HCT116 (cell line): ENCODE measurements around the gene DPP10. TPM values are rescaled to one million over a fixed set of nuclear protein-coding genes. Genes with fewer than 3 reads are reported as not detected.

ENCODE experiments used
- ATAC-seq: fragments of 200-7000 bp; cut with Tn5 transposase; 2 replicates; pipeline ENCODE4 v1.9.1; 2020; ENCODE audit warnings: mild to moderate bottlenecking, moderate library complexity
- BruUV-seq: library from RNA; stranded (reverse); fragments of 400-500 nt; replicated peaks from 2 replicates; lab custom pipeline; 2021; lab: Mats Ljungman, UMichigan
- CTCF ChIA-PET: fragments of 300-600 bp; sonication (Branson Sonifier 250); formaldehyde crosslinking; loops from one replicate; lab custom pipeline; 2021; ENCODE audit warnings: antibody characterized with exemption; lab: Charles Lee
- POLR2A ChIA-PET: fragments of 300-600, 350-600 bp; sonication (Branson Sonifier 250); formaldehyde crosslinking; loops from one replicate; lab custom pipeline; 2021; ENCODE audit warnings: antibody characterized with exemption; lab: Charles Lee
- RAD21 ChIA-PET, 2 experiments: fragments of 300-600 bp; sonication (Branson Sonifier 250); formaldehyde crosslinking; loops; one replicate each; lab custom pipeline; 2023; ENCODE audit warnings: low total read pairs in 2 of 2; ENCODE audit not compliant: uncharacterized antibody in 2 of 2, unreplicated experiment in 2 of 2, low non-redundant PET in 1 of 2; lab: Charles Lee
- DNase-seq: peaks from one replicate; pipeline ENCODE4 v3.0.0-alpha.2; 2010; ENCODE audit warnings: low read depth, low spot score
- H2AFZ ChIP-seq: fragments of 200-600 bp; shearing (Covaris generic), sonication (generic); 2 replicates; pipeline ENCODE4 v1.6.1; 2017; ENCODE audit warnings: low read depth, mixed run types, mixed read lengths, antibody characterized with exemption, low read length; ENCODE audit not compliant: poor library complexity, severe bottlenecking
- H3K27ac ChIP-seq: 2 replicates; pipeline ENCODE4 v1.5.1; 2012; ENCODE audit warnings: low read depth, low read length
- H3K27me3 ChIP-seq: fragments of 200-600 bp; sonication (generic); 2 replicates; pipeline ENCODE4 v1.6.1; 2016; ENCODE audit warnings: mixed run types, low read length, mixed read lengths; ENCODE audit not compliant: insufficient read depth
- H3K36me3 ChIP-seq, 2 experiments: fragments of 200-500 bp in 1 of 2; fragments of 200-600 bp in 1 of 2; sonication (Bioruptor generic) in 1 of 2; sonication (generic) in 1 of 2; 2 replicates each; pipeline versions ENCODE4 v1.5.1 to v1.6.1; 2014 to 2016; ENCODE audit warnings: low read length in 2 of 2, inconsistent platforms in 1 of 2, mixed read lengths in 1 of 2, mixed run types in 1 of 2; ENCODE audit not compliant: insufficient read depth in 2 of 2, control insufficient read depth in 1 of 2
- H3K4me1 ChIP-seq, 2 experiments: fragments of 200-600 bp in 1 of 2; sonication (generic) in 1 of 2; 2 replicates each; pipeline versions ENCODE4 v1.5.1 to v1.6.1; 2012 to 2017; ENCODE audit warnings: low read length in 2 of 2, inconsistent platforms in 1 of 2, mild to moderate bottlenecking in 1 of 2, mixed read lengths in 1 of 2, mixed run types in 1 of 2, moderate library complexity in 1 of 2; ENCODE audit not compliant: insufficient read depth in 2 of 2, control insufficient read depth in 1 of 2
- H3K4me2 ChIP-seq: fragments of 200-600 bp; sonication (generic); 2 replicates; pipeline ENCODE4 v1.6.1; 2017; ENCODE audit warnings: mixed run types, low read length, mixed read lengths
- H3K4me3 ChIP-seq, 2 experiments: fragments of 200-600 bp in 1 of 2; sonication (generic) in 1 of 2; replicated peaks in 1 of 2; 2 replicates each; pipeline ENCODE4 v1.5.1; 2011 to 2016; ENCODE audit warnings: low read length in 2 of 2, control low read depth in 1 of 2, low read depth in 1 of 2, mild to moderate bottlenecking in 1 of 2, mixed read lengths in 1 of 2, mixed run types in 1 of 2
- H3K79me2 ChIP-seq: fragments of 200-600 bp; sonication (generic); 2 replicates; pipeline ENCODE4 v1.6.1; 2017; ENCODE audit warnings: mild to moderate bottlenecking, mixed run types, low read length, moderate library complexity, mixed read lengths; ENCODE audit not compliant: insufficient read depth
- H3K9ac ChIP-seq: fragments of 200-600 bp; sonication (generic); 2 replicates; pipeline ENCODE4 v1.6.1; 2016; ENCODE audit warnings: low read length, mixed read lengths
- H3K9me2 ChIP-seq: fragments of 200-600 bp; sonication (generic), shearing (Covaris generic); 2 replicates; pipeline ENCODE4 v1.6.1; 2017; ENCODE audit warnings: mixed run types, mild to moderate bottlenecking, moderate library complexity; ENCODE audit not compliant: insufficient read depth
- H3K9me3 ChIP-seq, 2 experiments: fragments of 200-500 bp in 1 of 2; fragments of 200-600 bp in 1 of 2; sonication (Bioruptor generic) in 1 of 2; sonication (generic) in 1 of 2; 2 replicates each; pipeline ENCODE4 v1.6.1; 2014 to 2017; ENCODE audit warnings: low read length in 2 of 2, mixed read lengths in 2 of 2, inconsistent platforms in 1 of 2, low read depth in 1 of 2, mild to moderate bottlenecking in 1 of 2, mixed run types in 1 of 2, moderate library complexity in 1 of 2; ENCODE audit not compliant: control insufficient read depth in 1 of 2, insufficient read depth in 1 of 2
- H4K20me1 ChIP-seq: fragments of 200-600 bp; sonication (generic), shearing (Covaris generic); 2 replicates; pipeline ENCODE4 v1.6.1; 2017; ENCODE audit warnings: mixed run types, mild to moderate bottlenecking, moderate library complexity; ENCODE audit not compliant: insufficient read depth
- ATF3 ChIP-seq: IDR thresholded peaks from 2 replicates; pipeline ENCODE4 v1.6.1; 2012
- CEBPB ChIP-seq: IDR thresholded peaks from 2 replicates; pipeline ENCODE4 v1.6.1; 2012; ENCODE audit warnings: low read depth
- EGR1 ChIP-seq: IDR thresholded peaks from 2 replicates; pipeline ENCODE4 v1.6.1; 2012; ENCODE audit warnings: low read depth
- EZH2 ChIP-seq: fragments of 200-600 bp; sonication (generic); IDR thresholded peaks from 2 replicates; pipeline ENCODE4 v1.6.1; 2017; ENCODE audit warnings: antibody characterized with exemption, mixed run types
- FOSL1 ChIP-seq: IDR thresholded peaks from 2 replicates; pipeline ENCODE4 v1.6.1; 2012; ENCODE audit warnings: low read depth
- POLR2A ChIP-seq: IDR thresholded peaks from 2 replicates; pipeline ENCODE4 v1.7.0; 2011; ENCODE audit warnings: borderline replicate concordance; ENCODE audit not compliant: insufficient read depth, insufficient read length; ENCODE audit errors: extremely low read depth
- POLR2AphosphoS5 ChIP-seq: IDR thresholded peaks from 2 replicates; pipeline ENCODE4 v1.6.1; 2011; ENCODE audit warnings: mild to moderate bottlenecking, low read depth, low read length, moderate library complexity
- RAD21 ChIP-seq: IDR thresholded peaks from 2 replicates; pipeline ENCODE4 v1.6.1; 2012; ENCODE audit warnings: low read depth, mild to moderate bottlenecking
- REST ChIP-seq: IDR thresholded peaks from 2 replicates; pipeline ENCODE4 v1.6.1; 2012; ENCODE audit warnings: low read depth
- TCF7L2 ChIP-seq: IDR thresholded peaks from 2 replicates; pipeline ENCODE4 v1.7.0; 2011; ENCODE audit warnings: borderline replicate concordance, inconsistent platforms; ENCODE audit not compliant: insufficient read depth, insufficient read length; ENCODE audit errors: extremely low read depth
- YY1 ChIP-seq: IDR thresholded peaks from 2 replicates; pipeline ENCODE4 v1.6.1; 2011; ENCODE audit warnings: low read length, low read depth, moderate library complexity, mild to moderate bottlenecking; ENCODE audit not compliant: insufficient replicate concordance; ENCODE audit errors: extremely low read depth
- intact Hi-C: fragments of 100-400 bp; cut with micrococcal nuclease; formaldehyde crosslinking; loops from 2 replicates; pipeline ENCODE4 v1.10.0; 2022
- total RNA-seq: library from RNA; stranded (reverse); gene quantifications from one replicate; pipeline ENCODE4 v1.2.1, GENCODE V29; 2021; ENCODE audit not compliant: unreplicated experiment

The DPP10 gene
- total RNA-seq, 1 experiment from 2014 or later: not detected

- intact Hi-C loops: no loop called here
- no peaks in the 10 kb centered on the region for H3K9me2 ChIP-seq
- H3K79me2 ChIP-seq: no peaks in the 10 kb centered on the region
- no peak overlapping the region for H3K4me3 ChIP-seq
- BruUV-seq: no TSS peak
- H3K9me3 ChIP-seq: peaks cover 14 to 25% of the 10 kb centered on the region in 2 experiments; a peak in 2 of 4 replicates
- H3K27me3 ChIP-seq: no peaks in the 10 kb centered on the region
- no peak for DNase-seq
- ChIA-PET CTCF (no interaction called here), POLR2A (no interaction called here), RAD21 (no interaction called here)
- H3K4me2 ChIP-seq: no peak overlapping the region
- no peaks in the 10 kb centered on the region for H4K20me1 ChIP-seq
- no peak overlapping the region for H2AFZ ChIP-seq
- no peaks in the 10 kb centered on the region for H3K4me1 ChIP-seq
- TF ChIP-seq EZH2 (no peak), POLR2A (no peak), TCF7L2 (no peak), REST (no peak), FOSL1 (no peak), CEBPB (no peak), POLR2AphosphoS5 (no peak), YY1 (no peak), EGR1 (no peak), RAD21 (no peak), ATF3 (no peak)
- no peak overlapping the region for H3K27ac ChIP-seq
- H3K36me3 ChIP-seq: no peaks in the 10 kb centered on the region
- no peak for ATAC-seq
- no peak overlapping the region for H3K9ac ChIP-seq
These were observed 946.6 kb downstream of the DPP10 start for GRCh38 chr2:115389024-115389423.
